GM23248 (cell line): ENCODE results near the gene AGAP1. TPM values are rescaled to one million over a fixed set of nuclear protein-coding genes. Genes with fewer than 3 reads are reported as not detected.

Experiments
- DNase-seq: peaks from one replicate; pipeline ENCODE4 v3.0.0-alpha.2; 2015
- H2AFZ ChIP-seq: fragments of 200-600 bp; sonication (generic); 2 replicates; pipeline ENCODE4 v1.6.1; 2016; ENCODE audit warnings: antibody characterized with exemption
- H3F3A ChIP-seq: fragments of 200-600 bp; sonication (generic); 2 replicates; pipeline ENCODE4 v1.6.1; 2016; ENCODE audit warnings: mild to moderate bottlenecking, antibody characterized with exemption, mixed run types; ENCODE audit not compliant: insufficient read depth
- H3K27ac ChIP-seq: fragments of 200-600 bp; sonication (generic); 2 replicates; pipeline ENCODE4 v1.5.1; 2016; ENCODE audit warnings: mild to moderate bottlenecking
- H3K27me3 ChIP-seq: fragments of 200-600 bp; sonication (generic); replicated peaks from 2 replicates; pipeline ENCODE4 v1.6.1; 2016; ENCODE audit warnings: mild to moderate bottlenecking; ENCODE audit not compliant: insufficient read depth
- H3K36me3 ChIP-seq: fragments of 200-600 bp; sonication (generic); 2 replicates; pipeline ENCODE4 v1.6.1; 2016; ENCODE audit warnings: low read depth, mild to moderate bottlenecking
- H3K4me1 ChIP-seq: fragments of 200-600 bp; sonication (generic); 2 replicates; pipeline ENCODE4 v1.6.1; 2016; ENCODE audit warnings: mild to moderate bottlenecking; ENCODE audit not compliant: insufficient read depth
- H3K4me2 ChIP-seq: fragments of 200-600 bp; sonication (generic); one replicate; pipeline ENCODE4 v1.6.1; 2016; ENCODE audit warnings: mild to moderate bottlenecking; ENCODE audit not compliant: unreplicated experiment
- H3K4me3 ChIP-seq: fragments of 200-600 bp; sonication (generic); 2 replicates; pipeline ENCODE4 v1.5.1; 2016; ENCODE audit warnings: mild to moderate bottlenecking
- H3K79me2 ChIP-seq: fragments of 200-600 bp; sonication (generic); 2 replicates; pipeline ENCODE4 v1.6.1; 2016; ENCODE audit warnings: mild to moderate bottlenecking; ENCODE audit not compliant: insufficient read depth
- H3K9ac ChIP-seq: fragments of 200-600 bp; sonication (generic); 2 replicates; pipeline ENCODE4 v1.6.1; 2016; ENCODE audit warnings: mild to moderate bottlenecking
- H3K9me2 ChIP-seq: fragments of 200-600 bp; sonication (generic); 2 replicates; pipeline ENCODE4 v1.6.1; 2016; ENCODE audit warnings: mixed run types, mild to moderate bottlenecking, moderate library complexity; ENCODE audit not compliant: insufficient read depth
- H3K9me3 ChIP-seq: fragments of 200-600 bp; sonication (generic); one replicate; pipeline ENCODE4 v1.6.1; 2017; ENCODE audit warnings: low read depth
- H4K20me1 ChIP-seq: fragments of 200-600 bp; sonication (generic); 2 replicates; pipeline ENCODE4 v1.6.0; 2016; ENCODE audit not compliant: insufficient read depth
- EZH2 ChIP-seq: fragments of 200-600 bp; sonication (generic); IDR thresholded peaks from 2 replicates; pipeline ENCODE4 v1.6.1; 2018; ENCODE audit warnings: antibody characterized with exemption, mild to moderate bottlenecking; ENCODE audit not compliant: insufficient read depth, poor library complexity, severe bottlenecking
- EZH2phosphoT487 ChIP-seq: fragments of 200-600 bp; sonication (generic); IDR thresholded peaks from 2 replicates; pipeline ENCODE4 v1.6.1; 2018; ENCODE audit warnings: antibody characterized with exemption, moderate library complexity, mild to moderate bottlenecking, low read depth; ENCODE audit not compliant: insufficient read depth
- WGBS, 2 experiments: methylation state at CpG; one replicate each; pipeline ENCODE4 v1.1.6; 2015 to 2017; ENCODE audit warnings: low lambda C conversion rate in 2 of 2, low coverage in 1 of 2; ENCODE audit errors: missing lambda C conversion rate in 2 of 2; 5-methylcytosine and 5-hydroxymethylcytosine counted together
- in situ Hi-C: fragments of 300-500 bp; cut with MboI; formaldehyde crosslinking; loops from 2 replicates; pipeline ENCODE4 v1.15.0; 2020
- polyA plus RNA-seq: library from polyadenylated mRNA; unstranded; fragments of >200 nt; fragmentation: Nextera tagmentation; extraction: Ambion mirVana; gene quantifications from 2 replicates; pipeline ENCODE4 v1.2.1, GENCODE V29; 2016
- total RNA-seq: library from RNA; depleted of rRNA; stranded (reverse); fragments of >200 nt; shearing (Covaris generic); gene quantifications from 2 replicates; pipeline ENCODE4 v1.2.3, GENCODE V29; 2014

AGAP1 gene
- total and polyA plus RNA-seq, 2 experiments from 2014 or later: 2.2 to 9.9 TPM

DNA sequence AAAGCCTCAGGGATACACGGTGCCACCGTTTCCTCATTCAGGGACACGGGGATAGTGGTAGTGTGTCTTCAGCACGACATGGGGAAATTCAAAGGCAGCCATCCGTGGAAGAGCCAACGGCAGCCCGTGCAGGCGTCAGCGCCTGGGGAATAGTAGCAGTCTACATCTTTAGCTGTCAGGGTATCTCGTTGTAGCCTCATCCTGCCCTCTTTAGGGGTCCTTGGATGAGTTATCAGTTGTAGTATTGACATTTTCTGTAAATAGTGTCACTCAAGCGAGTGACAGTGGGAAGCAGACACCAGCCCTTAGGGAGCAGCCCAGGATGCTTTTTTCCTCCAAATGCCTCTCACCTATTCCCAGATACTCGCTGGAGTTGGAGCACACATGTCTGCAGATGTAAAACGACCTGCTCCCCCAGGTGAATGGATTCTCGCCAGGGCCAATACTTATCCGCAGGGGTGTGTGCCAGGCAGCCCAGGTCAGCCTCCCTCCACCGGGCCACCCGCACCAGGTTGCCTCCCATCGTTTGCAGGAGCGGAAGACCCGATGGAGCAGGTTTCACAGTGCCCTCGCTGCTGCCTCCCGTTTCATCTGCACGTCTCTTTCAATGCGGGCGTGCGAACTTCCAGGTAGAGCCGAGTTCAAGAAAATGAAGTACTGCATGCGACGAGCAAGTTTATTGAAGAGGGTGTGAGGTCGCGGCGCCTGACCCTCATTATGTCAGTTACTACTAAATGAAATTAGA, 41.0 kb downstream of the AGAP1 start:
- no peaks in the 10 kb centered on the region for H3K9me2 ChIP-seq
- WGBS, 2 experiments: 95 to 97% methylated on average over 32 of the region's 32 CpGs
- H2AFZ ChIP-seq: no peak overlapping the region
- in situ Hi-C loops: no loop called here
- TF ChIP-seq EZH2phosphoT487 (no peak), EZH2 (no peak)
- no peak overlapping the region for H3K27ac ChIP-seq
- H3F3A ChIP-seq: no peaks in the 10 kb centered on the region
- peaks cover 91% of the 10 kb centered on the region for H3K79me2 ChIP-seq
- no peaks in the 10 kb centered on the region for H3K36me3 ChIP-seq
- 0 out of 2 replicates have a peak, but pooled peaks cover 8% of the 10 kb centered on the region for H3K4me1 ChIP-seq
- H3K9me3 ChIP-seq: no peaks in the 10 kb centered on the region
- no peak overlapping the region for H3K4me2 ChIP-seq
- H3K27me3 ChIP-seq: no peaks in the 10 kb centered on the region
- H3K4me3 ChIP-seq: no peak overlapping the region
- no peak for DNase-seq
- H3K9ac ChIP-seq: no peak overlapping the region
- no peaks in the 10 kb centered on the region; the same call in 1 of the 2 replicates for H4K20me1 ChIP-seq

- Histone ChIP-seq H3K27ac (no peak overlapping the region), H3F3A (no peaks in the 10 kb centered on the region), H3K9me3 (no peaks in the 10 kb centered on the region), H4K20me1 (no peaks in the 10 kb centered on the region; the same call in 1 of the 2 replicates), H3K4me1 (0 out of 2 replicates have a peak, but pooled peaks cover 8% of the 10 kb centered on the region), H3K79me2 (peaks cover 91% of the 10 kb centered on the region), H3K27me3 (no peaks in the 10 kb centered on the region), H3K9ac (no peak overlapping the region), H2AFZ (no peak overlapping the region), H3K4me2 (no peak overlapping the region), H3K9me2 (no peaks in the 10 kb centered on the region), H3K36me3 (no peaks in the 10 kb centered on the region), H3K4me3 (no peak overlapping the region)
- WGBS, 2 experiments: 95 to 96% methylated on average over 25 of the region's 25 CpGs
- no peak for DNase-seq
- TF ChIP-seq EZH2phosphoT487: no peak
- TF ChIP-seq EZH2: no peak
- in situ Hi-C loops: no loop called here
These were observed 41.7 kb downstream of the AGAP1 start for GRCh38 chr2:235535423-235536130.

GRCh38 chr2:235536711-235537110, 42.9 kb downstream of the AGAP1 start:
- Histone ChIP-seq H3F3A (no peaks in the 10 kb centered on the region), H3K27me3 (no peaks in the 10 kb centered on the region), H3K9me3 (no peaks in the 10 kb centered on the region), H3K79me2 (peaks cover 91% of the 10 kb centered on the region), H3K36me3 (no peaks in the 10 kb centered on the region), H2AFZ (no peak overlapping the region), H3K4me3 (no peak overlapping the region), H3K9ac (no peak overlapping the region), H3K27ac (no peak overlapping the region), H4K20me1 (peaks cover 2% of the 10 kb centered on the region), H3K4me1 (0 out of 2 replicates have a peak, but pooled peaks cover 8% of the 10 kb centered on the region), H3K9me2 (no peaks in the 10 kb centered on the region), H3K4me2 (no peak overlapping the region)
- in situ Hi-C loops: no loop called here
- WGBS, 2 experiments: 95 to 97% methylated on average over 11 of the region's 11 CpGs
- TF ChIP-seq EZH2: no peak
- TF ChIP-seq EZH2phosphoT487: no peak
- no peak for DNase-seq

- no peak overlapping the region for H2AFZ ChIP-seq
- TF ChIP-seq EZH2phosphoT487 (no peak), EZH2 (no peak)
- H3K9ac ChIP-seq: no peak overlapping the region
- H3F3A ChIP-seq: no peaks in the 10 kb centered on the region
- no peak overlapping the region for H3K4me3 ChIP-seq
- H4K20me1 ChIP-seq: peaks cover 7% of the 10 kb centered on the region
- no peaks in the 10 kb centered on the region for H3K27me3 ChIP-seq
- H3K36me3 ChIP-seq: no peaks in the 10 kb centered on the region
- 87 to 89% methylated on average over 7 of the region's 7 CpGs for WGBS, 2 experiments
- no peaks in the 10 kb centered on the region for H3K9me2 ChIP-seq
- H3K4me2 ChIP-seq: no peak overlapping the region
- no peaks in the 10 kb centered on the region for H3K9me3 ChIP-seq
- in situ Hi-C loops: no loop called here
- H3K4me1 ChIP-seq: 0 out of 2 replicates have a peak, but pooled peaks cover 8% of the 10 kb centered on the region
- no peak overlapping the region for H3K27ac ChIP-seq
- DNase-seq: no peak
- H3K79me2 ChIP-seq: peaks cover 93% of the 10 kb centered on the region
These were observed 43.3 kb downstream of the AGAP1 start for GRCh38 chr2:235537186-235537585.
